GM12878 (cell line): ENCODE results near the gene PRKAG2.

Experiments used
- NR2C2 ChIP-seq: IDR thresholded peaks from 2 replicates; pipeline ENCODE4 v1.6.1; 2011; ENCODE audit warnings: borderline replicate concordance, low read depth; ENCODE audit not compliant: control insufficient read depth, insufficient read length
- TF ChIP-seq, protein P1 (sequence below): IDR thresholded peaks from 2 replicates; pipeline ENCODE4 v1.6.1; 2012; ENCODE audit warnings: mild to moderate bottlenecking, low read depth, low read length

DNA sequence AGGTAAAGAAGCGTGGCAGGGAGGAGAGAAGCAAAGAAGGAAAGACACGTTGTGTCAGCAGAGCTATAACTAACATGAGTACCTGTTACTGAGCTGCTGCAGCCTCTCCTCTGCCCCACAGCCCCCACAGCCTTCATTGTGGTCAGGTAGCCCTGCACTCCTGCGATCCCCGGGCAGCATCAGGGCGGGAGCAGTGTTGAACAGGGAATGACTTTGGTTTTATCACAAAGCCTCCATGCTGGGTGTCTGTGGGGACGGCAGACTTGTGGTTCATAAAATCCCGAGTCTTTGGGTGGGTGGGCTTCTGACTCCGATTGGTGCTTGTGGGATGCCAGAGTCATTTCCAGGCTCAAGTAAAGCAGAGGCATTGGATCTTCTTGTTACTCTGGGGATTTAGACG, 14.8 kb upstream of the PRKAG2 start:
- no peak for TF ChIP-seq NR2C2
- TF ChIP-seq, protein P1, sequence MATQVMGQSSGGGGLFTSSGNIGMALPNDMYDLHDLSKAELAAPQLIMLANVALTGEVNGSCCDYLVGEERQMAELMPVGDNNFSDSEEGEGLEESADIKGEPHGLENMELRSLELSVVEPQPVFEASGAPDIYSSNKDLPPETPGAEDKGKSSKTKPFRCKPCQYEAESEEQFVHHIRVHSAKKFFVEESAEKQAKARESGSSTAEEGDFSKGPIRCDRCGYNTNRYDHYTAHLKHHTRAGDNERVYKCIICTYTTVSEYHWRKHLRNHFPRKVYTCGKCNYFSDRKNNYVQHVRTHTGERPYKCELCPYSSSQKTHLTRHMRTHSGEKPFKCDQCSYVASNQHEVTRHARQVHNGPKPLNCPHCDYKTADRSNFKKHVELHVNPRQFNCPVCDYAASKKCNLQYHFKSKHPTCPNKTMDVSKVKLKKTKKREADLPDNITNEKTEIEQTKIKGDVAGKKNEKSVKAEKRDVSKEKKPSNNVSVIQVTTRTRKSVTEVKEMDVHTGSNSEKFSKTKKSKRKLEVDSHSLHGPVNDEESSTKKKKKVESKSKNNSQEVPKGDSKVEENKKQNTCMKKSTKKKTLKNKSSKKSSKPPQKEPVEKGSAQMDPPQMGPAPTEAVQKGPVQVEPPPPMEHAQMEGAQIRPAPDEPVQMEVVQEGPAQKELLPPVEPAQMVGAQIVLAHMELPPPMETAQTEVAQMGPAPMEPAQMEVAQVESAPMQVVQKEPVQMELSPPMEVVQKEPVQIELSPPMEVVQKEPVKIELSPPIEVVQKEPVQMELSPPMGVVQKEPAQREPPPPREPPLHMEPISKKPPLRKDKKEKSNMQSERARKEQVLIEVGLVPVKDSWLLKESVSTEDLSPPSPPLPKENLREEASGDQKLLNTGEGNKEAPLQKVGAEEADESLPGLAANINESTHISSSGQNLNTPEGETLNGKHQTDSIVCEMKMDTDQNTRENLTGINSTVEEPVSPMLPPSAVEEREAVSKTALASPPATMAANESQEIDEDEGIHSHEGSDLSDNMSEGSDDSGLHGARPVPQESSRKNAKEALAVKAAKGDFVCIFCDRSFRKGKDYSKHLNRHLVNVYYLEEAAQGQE = no peak
